Measurements from ENCODE around the gene ARRDC2.

ARRDC2 gene

GRCh38 chr19:17999684-18000479 is 8.1 kb upstream of the ARRDC2 start:
- no peak overlapping the region for H3K4me3 ChIP-seq (replicated peaks; ENCODE audit: insufficient read depth, low read length)
- peak overlapping the region; percentile 87 for H3K27ac ChIP-seq (replicated peaks)
- no peak for DNase-seq (ENCODE audit: low read depth in 1 of 2, low spot score in 1 of 2)
- TF ChIP-seq, protein P1, sequence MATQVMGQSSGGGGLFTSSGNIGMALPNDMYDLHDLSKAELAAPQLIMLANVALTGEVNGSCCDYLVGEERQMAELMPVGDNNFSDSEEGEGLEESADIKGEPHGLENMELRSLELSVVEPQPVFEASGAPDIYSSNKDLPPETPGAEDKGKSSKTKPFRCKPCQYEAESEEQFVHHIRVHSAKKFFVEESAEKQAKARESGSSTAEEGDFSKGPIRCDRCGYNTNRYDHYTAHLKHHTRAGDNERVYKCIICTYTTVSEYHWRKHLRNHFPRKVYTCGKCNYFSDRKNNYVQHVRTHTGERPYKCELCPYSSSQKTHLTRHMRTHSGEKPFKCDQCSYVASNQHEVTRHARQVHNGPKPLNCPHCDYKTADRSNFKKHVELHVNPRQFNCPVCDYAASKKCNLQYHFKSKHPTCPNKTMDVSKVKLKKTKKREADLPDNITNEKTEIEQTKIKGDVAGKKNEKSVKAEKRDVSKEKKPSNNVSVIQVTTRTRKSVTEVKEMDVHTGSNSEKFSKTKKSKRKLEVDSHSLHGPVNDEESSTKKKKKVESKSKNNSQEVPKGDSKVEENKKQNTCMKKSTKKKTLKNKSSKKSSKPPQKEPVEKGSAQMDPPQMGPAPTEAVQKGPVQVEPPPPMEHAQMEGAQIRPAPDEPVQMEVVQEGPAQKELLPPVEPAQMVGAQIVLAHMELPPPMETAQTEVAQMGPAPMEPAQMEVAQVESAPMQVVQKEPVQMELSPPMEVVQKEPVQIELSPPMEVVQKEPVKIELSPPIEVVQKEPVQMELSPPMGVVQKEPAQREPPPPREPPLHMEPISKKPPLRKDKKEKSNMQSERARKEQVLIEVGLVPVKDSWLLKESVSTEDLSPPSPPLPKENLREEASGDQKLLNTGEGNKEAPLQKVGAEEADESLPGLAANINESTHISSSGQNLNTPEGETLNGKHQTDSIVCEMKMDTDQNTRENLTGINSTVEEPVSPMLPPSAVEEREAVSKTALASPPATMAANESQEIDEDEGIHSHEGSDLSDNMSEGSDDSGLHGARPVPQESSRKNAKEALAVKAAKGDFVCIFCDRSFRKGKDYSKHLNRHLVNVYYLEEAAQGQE (IDR thresholded peaks at IDR 0.05; ENCODE audit: insufficient replicate concordance, low read depth), result no peak
- no peak for TF ChIP-seq CTCF (IDR thresholded peaks at IDR 0.05; ENCODE audit: insufficient read depth, low read length)
- H3K27me3 ChIP-seq (ENCODE audit: insufficient read depth, poor library complexity, severe bottlenecking), result no peaks in the 10 kb centered on the region

DNA sequence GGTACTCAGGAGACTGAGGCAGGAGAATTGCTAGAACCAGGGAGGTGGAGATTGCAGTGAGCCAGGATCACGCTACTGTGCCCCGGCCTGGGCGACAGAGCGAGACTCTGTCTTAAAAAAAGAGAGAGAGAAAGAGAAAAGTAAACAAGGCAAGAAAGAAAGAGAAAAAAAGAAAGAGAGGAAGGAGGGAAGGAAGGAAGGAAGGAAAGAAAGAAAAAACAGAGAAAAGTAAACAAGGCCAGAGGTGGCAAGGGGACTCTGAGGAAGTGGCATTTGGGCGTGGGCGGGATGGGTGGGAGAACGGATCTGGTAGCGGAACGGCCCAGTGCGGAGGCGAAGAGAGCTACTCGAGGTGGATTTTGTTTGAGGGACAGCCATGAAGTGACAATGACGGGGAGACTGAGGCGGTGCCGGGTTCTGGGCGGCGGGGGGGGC is 7.5 kb upstream of the ARRDC2 start:
- Histone ChIP-seq H3K27ac (replicated peaks) (peak overlapping the region; percentile 87), H3K27me3 (ENCODE audit: insufficient read depth, poor library complexity, severe bottlenecking) (no peaks in the 10 kb centered on the region), H3K4me3 (replicated peaks; ENCODE audit: insufficient read depth, low read length) (peak overlapping the region; percentile 84; the same call in 1 of the 2 replicates)
- no peak for DNase-seq (ENCODE audit: low read depth in 1 of 2, low spot score in 1 of 2)
- TF ChIP-seq, protein P1 (IDR thresholded peaks at IDR 0.05; ENCODE audit: insufficient replicate concordance, low read depth), result no peak
- peak; percentile 52; the same call in 1 of the 2 replicates for TF ChIP-seq SPI1 (IDR thresholded peaks at IDR 0.05; ENCODE audit: borderline replicate concordance, low read depth)

DNA sequence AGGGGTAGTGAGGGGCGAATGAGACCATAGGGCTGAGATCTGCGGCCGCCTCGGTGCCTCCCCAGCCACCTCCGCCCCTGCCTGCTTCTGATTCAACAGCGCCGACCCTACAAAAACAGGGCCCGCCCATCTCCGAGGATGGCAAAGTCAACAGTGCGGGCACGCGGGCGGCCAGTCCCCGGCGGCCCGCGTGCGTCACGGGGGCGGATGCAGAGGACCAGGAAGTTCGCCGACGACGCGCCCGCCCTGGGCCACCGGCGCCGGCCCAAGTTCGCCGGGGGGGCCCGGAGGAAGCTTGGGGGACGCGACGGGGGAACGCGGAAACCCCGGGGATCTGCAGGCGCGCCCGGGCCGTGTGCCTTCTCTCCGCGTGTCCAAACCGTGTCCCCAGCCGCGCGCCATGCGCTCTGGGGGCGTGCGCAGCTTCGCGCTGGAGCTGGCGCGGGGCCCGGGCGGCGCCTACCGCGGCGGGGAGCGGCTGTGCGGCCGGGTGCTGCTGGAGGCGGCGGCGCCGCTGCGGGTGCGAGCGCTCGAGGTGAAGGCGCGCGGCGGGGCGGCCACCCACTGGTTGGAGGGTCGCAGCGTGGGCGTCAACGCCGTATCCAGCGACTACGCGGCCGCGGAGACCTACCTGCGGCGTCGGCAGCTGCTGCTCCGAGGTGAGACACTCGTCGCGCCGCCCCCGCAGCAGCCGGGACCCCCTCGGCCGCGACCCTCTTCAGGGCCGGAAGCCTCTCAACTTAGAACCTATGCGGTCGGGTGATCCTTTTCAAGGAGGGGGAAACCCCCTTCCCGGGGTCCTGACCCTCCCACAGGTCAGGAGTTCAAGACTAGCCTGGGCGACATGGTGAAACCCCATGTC is 6.8 kb upstream of the ARRDC2 start:
- H3K27ac ChIP-seq (replicated peaks), result peak overlapping the region; percentile 87
- peak; percentile 85 to 86 for DNase-seq (ENCODE audit: low read depth in 1 of 2, low spot score in 1 of 2)
- H3K4me3 ChIP-seq (replicated peaks; ENCODE audit: insufficient read depth, low read length), result peak overlapping the region; percentile 84
- no peaks in the 10 kb centered on the region for H3K27me3 ChIP-seq (ENCODE audit: insufficient read depth, poor library complexity, severe bottlenecking)
- no peak for TF ChIP-seq SPI1 (IDR thresholded peaks at IDR 0.05; ENCODE audit: borderline replicate concordance, low read depth)
- TF ChIP-seq, protein P1 (IDR thresholded peaks at IDR 0.05; ENCODE audit: insufficient replicate concordance, low read depth), result peak; percentile 32

- H3K27me3 ChIP-seq (ENCODE audit: insufficient read depth, poor library complexity, severe bottlenecking), result no peaks in the 10 kb centered on the region
- H3K27ac ChIP-seq (replicated peaks), result peak overlapping the region; percentile 87
- H3K4me3 ChIP-seq (replicated peaks; ENCODE audit: insufficient read depth, low read length), result peak overlapping the region; percentile 84
- DNase-seq (ENCODE audit: low read depth in 1 of 2, low spot score in 1 of 2), result peak in 1 of 2 experiments; percentile 53
- no peak for TF ChIP-seq CTCF (IDR thresholded peaks at IDR 0.05; ENCODE audit: insufficient read depth, low read length)
- TF ChIP-seq SPI1 (IDR thresholded peaks at IDR 0.05; ENCODE audit: borderline replicate concordance, low read depth), result no peak
- no peak for TF ChIP-seq GABPA (IDR thresholded peaks at IDR 0.05; ENCODE audit: low read depth)
- TF ChIP-seq, protein P1 (IDR thresholded peaks at IDR 0.05; ENCODE audit: insufficient replicate concordance, low read depth), result no peak
- TF ChIP-seq POLR2AphosphoS5 (IDR thresholded peaks at IDR 0.05; ENCODE audit: low read depth), result no peak; the same call in 1 of the 2 replicates
These were observed 6.1 kb upstream of the ARRDC2 start for GRCh38 chr19:18001777-18002345.

All from HL-60 (cell line).